Parietal lobe (tissue), 1 donor: ENCODE results near the gene SLC35D2. TPM values are rescaled to one million over a fixed set of nuclear protein-coding genes. Genes with fewer than 3 reads are reported as not detected.

ENCODE experiments used
- total RNA-seq: library from RNA; depleted of rRNA; stranded (reverse); fragments of >200 nt; gene quantifications from one replicate; pipeline ENCODE4 v1.2.3, GENCODE V29; 2014

SLC35D2 gene
- 1.9 TPM for total RNA-seq

DNA sequence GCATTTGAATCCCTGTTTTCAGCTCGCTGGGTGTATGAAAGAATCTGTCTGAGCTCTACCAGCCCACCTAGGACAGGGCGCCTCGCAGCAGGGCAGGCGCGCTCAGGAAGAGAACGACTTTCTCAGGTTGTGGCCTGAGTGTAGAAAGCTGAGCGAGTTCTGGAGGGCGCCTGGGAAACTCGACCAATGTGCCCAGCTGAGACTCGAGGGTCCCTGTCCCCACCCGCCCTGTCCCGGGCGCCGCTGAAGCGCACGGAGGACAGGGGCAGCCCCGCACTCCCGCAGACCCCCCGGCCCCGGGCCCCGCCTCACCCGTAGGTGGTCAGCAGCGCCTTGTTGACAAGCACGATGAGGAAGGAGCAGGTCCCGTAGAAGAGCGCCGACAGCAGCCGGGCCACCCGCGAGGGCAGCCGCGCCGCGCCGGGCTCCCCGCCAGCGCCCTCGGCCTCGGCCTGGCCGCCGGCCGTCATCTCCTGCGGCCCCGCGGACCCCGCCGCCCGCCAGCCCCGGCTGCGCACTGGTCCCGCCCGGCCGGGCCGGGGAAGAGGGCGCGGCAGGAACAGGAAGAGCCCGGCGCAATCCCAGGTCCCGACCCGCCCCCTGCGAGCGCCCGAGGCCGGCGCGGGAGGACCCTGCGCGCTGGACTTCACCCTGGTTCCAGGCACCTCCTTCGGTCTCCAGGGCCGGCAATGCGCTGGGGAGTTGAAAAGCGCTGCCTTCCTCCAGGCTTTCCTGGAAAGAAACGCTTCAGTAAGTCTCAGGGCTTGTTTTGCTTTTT, at the start of gene SLC35D2:
TSS of gene SLC35D2 (minus strand) at position 547 of the 778 bp plus-strand sequence. CDS start at position 470, 77 bp downstream.

DNA sequence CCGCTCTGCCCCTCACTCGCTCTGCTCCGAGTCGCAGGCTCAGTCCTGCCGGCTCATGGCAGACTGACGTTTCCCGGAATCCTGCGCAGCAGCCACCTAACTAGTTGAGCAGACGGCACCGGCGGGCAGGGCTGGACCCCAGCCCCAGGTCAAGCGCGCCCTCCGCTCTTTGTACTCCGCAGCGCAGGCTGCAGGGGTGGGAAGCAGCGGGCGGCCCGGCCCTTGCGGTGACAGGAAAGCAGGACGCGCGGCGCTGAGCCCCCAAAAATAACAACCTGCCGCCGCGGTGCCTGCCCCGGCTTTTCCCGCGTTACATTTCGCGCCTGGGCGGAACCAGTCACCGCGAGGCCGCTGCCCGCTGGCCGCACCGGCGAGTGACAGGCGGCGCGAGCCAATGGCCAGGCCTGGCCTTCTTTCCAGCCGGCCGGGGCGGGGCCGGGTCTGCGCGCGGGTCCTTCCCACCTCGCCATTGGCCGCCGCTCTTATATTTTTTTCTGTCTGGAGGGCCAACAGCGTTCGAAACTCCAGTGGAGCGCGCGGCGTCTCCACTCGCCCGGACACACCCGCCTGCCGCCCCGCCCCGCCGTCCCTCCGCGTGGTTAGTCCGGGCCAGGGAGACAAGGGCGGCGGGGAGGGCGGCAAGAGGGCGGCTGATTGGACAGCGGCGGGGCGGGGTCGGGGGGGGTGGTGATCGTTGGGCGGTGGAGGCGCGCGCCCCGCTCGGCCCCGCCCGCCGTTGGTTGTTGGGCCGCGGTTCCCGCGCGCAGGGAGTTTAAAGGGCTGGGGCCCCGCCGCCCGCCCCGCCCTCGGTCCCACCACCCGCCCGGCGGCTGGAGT, 34.8 kb upstream of the SLC35D2 start, which contains the start of gene ZNF367:
TSS of gene ZNF367 (minus strand) at position 288 of the 837 bp plus-strand sequence. CDS start 338 bp downstream, outside the sequence.

DNA sequence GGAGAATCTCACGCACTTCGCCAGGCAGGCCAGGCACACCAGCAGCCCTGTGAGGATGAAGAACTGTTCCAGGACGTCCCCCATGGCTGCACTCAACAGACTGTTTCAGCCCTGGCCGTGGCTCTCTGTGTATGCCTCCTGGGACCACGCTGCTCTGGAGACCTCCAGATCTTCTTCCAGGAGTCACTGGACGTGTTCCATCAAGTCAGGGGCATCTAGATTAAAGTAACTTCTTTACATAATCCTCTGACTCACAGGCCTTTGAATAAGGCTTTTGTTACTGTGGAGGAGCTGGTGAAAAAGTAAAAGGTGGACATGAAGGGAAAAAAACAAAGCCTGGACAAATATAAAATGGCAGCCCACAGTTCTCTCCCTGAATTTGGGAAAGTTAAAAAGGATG, 81.5 kb downstream of the SLC35D2 start, which contains the start of gene HSD17B3:
TSS of gene HSD17B3 (minus strand) at position 156 of the 400 bp plus-strand sequence. CDS start at position 84, 72 bp downstream.

Other genes with a start within 250 kb of the SLC35D2 start
- 0.63 TPM for gene HSD17B3, start 81.5 kb downstream of the SLC35D2 start, total RNA-seq
- gene ZNF367, start 34.7 kb upstream of the SLC35D2 start, total RNA-seq: 4.4 TPM
- 12.5 TPM for gene HABP4, start 66.5 kb upstream of the SLC35D2 start, total RNA-seq
- 36.6 TPM for gene CDC14B, start 236.1 kb upstream of the SLC35D2 start, total RNA-seq